GM21723 (cell line): ENCODE measurements around the gene BPI.
"Not testable (repeated sequence)": the region's sequence is repeated elsewhere in the genome, so short reads cannot be mapped to it uniquely, and the experiment has no call there.

Source experiments
- ATAC-seq: cut with Tn5 transposase; IDR thresholded peaks from one replicate; pipeline ENCODE4 v1.9.1; 2021; ENCODE audit warnings: mild to moderate bottlenecking, moderate library complexity; ENCODE audit not compliant: unreplicated experiment

BPI gene

GRCh38 chr20:38303908-38304379 is at the start of gene BPI:
BPI (plus strand) TSS chr20:38304156; CDS start chr20:38304224, 68 bp downstream.
- ATAC-seq, result no peak

- ATAC-seq, result not testable (repeated sequence)
Observed at GRCh38 chr20:38254621-38255020, 49.3 kb upstream of the BPI start.

GRCh38 chr20:38255393-38255792 is 48.6 kb upstream of the BPI start:
- no peak for ATAC-seq

- no peak for ATAC-seq
Observed at GRCh38 chr20:38256021-38256420, 47.9 kb upstream of the BPI start.

GRCh38 chr20:38256966-38257365 is 47.0 kb upstream of the BPI start:
- ATAC-seq, result no peak

GRCh38 chr20:38258545-38259215 is 45.3 kb upstream of the BPI start:
- ATAC-seq, result no peak

- no peak for ATAC-seq
Observed at GRCh38 chr20:38260025-38260377, 44.0 kb upstream of the BPI start.

GRCh38 chr20:38260378-38261053 is 43.4 kb upstream of the BPI start, which contains the start of gene KIAA1755:
KIAA1755 (minus strand) TSS chr20:38260735; CDS start chr20:38260500, 235 bp downstream.
- no peak for ATAC-seq

- no peak for ATAC-seq
Observed at GRCh38 chr20:38261054-38261390, 42.9 kb upstream of the BPI start.

GRCh38 chr20:38262931-38263330 is 41.0 kb upstream of the BPI start:
- no peak for ATAC-seq

GRCh38 chr20:38266426-38266825 is 37.5 kb upstream of the BPI start:
- no peak for ATAC-seq

GRCh38 chr20:38267296-38267695 is 36.7 kb upstream of the BPI start:
- no peak for ATAC-seq

GRCh38 chr20:38267901-38268514 is 35.9 kb upstream of the BPI start:
- ATAC-seq, result no peak

GRCh38 chr20:38269040-38269439 is 34.9 kb upstream of the BPI start:
- no peak for ATAC-seq

- no peak for ATAC-seq
Observed at GRCh38 chr20:38269715-38270114, 34.2 kb upstream of the BPI start.

- ATAC-seq, result no peak
Observed at GRCh38 chr20:38270869-38271605, 32.9 kb upstream of the BPI start.

GRCh38 chr20:38271608-38272120 is 32.3 kb upstream of the BPI start:
- ATAC-seq, result no peak

- ATAC-seq, result no peak
Observed at GRCh38 chr20:38272398-38272797, 31.6 kb upstream of the BPI start.

- ATAC-seq, result no peak
Observed at GRCh38 chr20:38272961-38273360, 31.0 kb upstream of the BPI start.

GRCh38 chr20:38275815-38276550 is 28.0 kb upstream of the BPI start:
- no peak for ATAC-seq

GRCh38 chr20:38277285-38277684 is 26.7 kb upstream of the BPI start:
- no peak for ATAC-seq
